H1 (cell line): ENCODE results near the gene C12orf42. TPM values are rescaled to one million over a fixed set of nuclear protein-coding genes. Genes with fewer than 3 reads are reported as not detected.

Source experiments
- CTCF ChIA-PET: fragments of 300-600 bp; sonication (Branson Sonifier 250); formaldehyde crosslinking; loops from one replicate; lab custom pipeline; 2021; ENCODE audit not compliant: partially characterized antibody; lab: Charles Lee
- POLR2A ChIA-PET: fragments of 300-600 bp; sonication (Branson Sonifier 250); formaldehyde crosslinking; loops from one replicate; lab custom pipeline; 2021; ENCODE audit warnings: inconsistent platforms; ENCODE audit not compliant: partially characterized antibody; lab: Charles Lee
- DNase-seq, 2 experiments: peaks; one replicate each; pipeline versions ENCODE4 v3.0.0 to v3.0.0-alpha.2; 2010 to 2022; ENCODE audit warnings: low spot score in 2 of 2, low read depth in 1 of 2, mixed read lengths in 1 of 2
- FAIRE-seq: peaks from 2 replicates; lab custom pipeline; 2011; peaks lifted over from hg19 to GRCh38; lab: Jason Lieb, UNC
- H2AFZ ChIP-seq: 2 replicates; pipeline ENCODE4 v1.8.1; 2012; ENCODE audit warnings: low read length, inconsistent platforms
- H2AK5ac ChIP-seq: 2 replicates; pipeline ENCODE4 v1.6.1; 2013; ENCODE audit warnings: low read depth, low read length
- H2BK120ac ChIP-seq: replicated peaks from 2 replicates; pipeline ENCODE3; 2013; ENCODE audit warnings: low read depth, low read length, inconsistent platforms
- H2BK12ac ChIP-seq: 2 replicates; pipeline ENCODE4 v1.6.1; 2013; ENCODE audit warnings: low read depth, low read length
- H2BK15ac ChIP-seq: 2 replicates; pipeline ENCODE4 v1.6.1; 2013; ENCODE audit warnings: low read length
- H2BK20ac ChIP-seq: 2 replicates; pipeline ENCODE4 v1.6.1; 2013; ENCODE audit warnings: low read length
- H2BK5ac ChIP-seq: 2 replicates; pipeline ENCODE4 v1.6.1; 2013; ENCODE audit warnings: low read depth, low read length
- H3K14ac ChIP-seq: 2 replicates; pipeline ENCODE4 v1.6.1; 2013; ENCODE audit warnings: inconsistent platforms; ENCODE audit not compliant: insufficient read length
- H3K18ac ChIP-seq: 2 replicates; pipeline ENCODE4 v1.6.1; 2013; ENCODE audit warnings: low read length; ENCODE audit errors: extremely low read depth
- H3K23ac ChIP-seq: 2 replicates; pipeline ENCODE4 v1.6.1; 2013; ENCODE audit warnings: inconsistent platforms; ENCODE audit not compliant: insufficient read length
- H3K23me2 ChIP-seq: 2 replicates; pipeline ENCODE4 v1.6.1; 2013; ENCODE audit warnings: low read depth, low read length
- H3K27ac ChIP-seq: 2 replicates; pipeline ENCODE4 v1.6.1; 2011; ENCODE audit warnings: low read depth, low read length, inconsistent platforms
- H3K27me3 ChIP-seq, 4 experiments: replicated peaks in 1 of 4; 1 replicate in 1 of 4; 2 replicates in 3 of 4; pipeline versions ENCODE4 v1.6.1 to v1.8.1; 2011 to 2013; ENCODE audit warnings: low read length in 3 of 4, mild to moderate bottlenecking in 3 of 4, inconsistent platforms in 2 of 4, mixed read lengths in 2 of 4, moderate library complexity in 1 of 4; ENCODE audit not compliant: control insufficient read depth in 3 of 4, insufficient read depth in 3 of 4; ENCODE audit errors: extremely low read depth in 1 of 4
- H3K36me3 ChIP-seq, 4 experiments: 2 replicates each; pipeline versions ENCODE4 v1.6.1 to v1.8.1; 2011 to 2013; ENCODE audit warnings: mild to moderate bottlenecking in 4 of 4, low read length in 3 of 4, moderate library complexity in 2 of 4, control low read depth in 1 of 4, inconsistent platforms in 1 of 4; ENCODE audit not compliant: insufficient read depth in 4 of 4, control insufficient read depth in 2 of 4
- H3K4ac ChIP-seq: replicated peaks from 2 replicates; pipeline ENCODE3; 2013; ENCODE audit warnings: low read length, low read depth, mixed read lengths, inconsistent platforms; ENCODE audit not compliant: insufficient read length
- H3K4me1 ChIP-seq, 4 experiments: replicated peaks in 1 of 4; 1 replicate in 1 of 4; 2 replicates in 3 of 4; pipeline versions ENCODE4 v1.6.1 to v1.8.1; 2011 to 2013; ENCODE audit warnings: low read length in 3 of 4, inconsistent platforms in 2 of 4, mixed read lengths in 1 of 4; ENCODE audit not compliant: insufficient read depth in 4 of 4, control insufficient read depth in 3 of 4
- H3K4me2 ChIP-seq, 2 experiments: 2 replicates each; pipeline versions ENCODE4 v1.6.1 to v1.8.1; 2011 to 2013; ENCODE audit warnings: low read depth in 2 of 2, low read length in 2 of 2, control low read depth in 1 of 2, inconsistent platforms in 1 of 2, mild to moderate bottlenecking in 1 of 2; ENCODE audit not compliant: insufficient read depth in 1 of 2
- H3K4me3 ChIP-seq, 4 experiments: fragments of 200-600, 300-600 bp in 1 of 4; sonication (generic), shearing (Covaris generic), sonication (Bioruptor Twin) in 1 of 4; 2 replicates each; pipeline versions ENCODE4 v1.5.1 to v1.8.1; 2011 to 2016; ENCODE audit warnings: low read length in 4 of 4, low read depth in 3 of 4, control low read depth in 2 of 4, inconsistent platforms in 2 of 4, mild to moderate bottlenecking in 2 of 4, mixed read lengths in 1 of 4, moderate library complexity in 1 of 4; ENCODE audit not compliant: insufficient read depth in 2 of 4; ENCODE audit errors: extremely low read depth in 1 of 4
- H3K56ac ChIP-seq: replicated peaks from 2 replicates; pipeline ENCODE3; 2013; ENCODE audit warnings: low read depth, mild to moderate bottlenecking, mixed read lengths, low read length, inconsistent platforms; ENCODE audit not compliant: insufficient read length
- H3K79me1 ChIP-seq: 2 replicates; pipeline ENCODE4 v1.6.1; 2013; ENCODE audit warnings: low read depth, low read length, control low read depth
- H3K79me2 ChIP-seq, 2 experiments: 2 replicates each; pipeline versions ENCODE4 v1.6.1 to v1.8.1; 2012 to 2013; ENCODE audit warnings: low read length in 2 of 2, mild to moderate bottlenecking in 2 of 2, inconsistent platforms in 1 of 2; ENCODE audit not compliant: insufficient read depth in 2 of 2, control insufficient read depth in 1 of 2
- H3K9ac ChIP-seq, 4 experiments: replicated peaks in 1 of 4; 1 replicate in 1 of 4; 2 replicates in 3 of 4; pipeline versions ENCODE4 v1.6.1 to v1.8.1; 2011 to 2013; ENCODE audit warnings: low read depth in 3 of 4, low read length in 3 of 4, control low read depth in 2 of 4, mild to moderate bottlenecking in 2 of 4, moderate library complexity in 2 of 4, inconsistent platforms in 1 of 4; ENCODE audit errors: extremely low read depth in 1 of 4
- H3K9me3 ChIP-seq, 2 experiments: 2 replicates each; pipeline versions ENCODE4 v1.6.1 to v1.8.1; 2012 to 2013; ENCODE audit warnings: mild to moderate bottlenecking in 2 of 2, moderate library complexity in 2 of 2, control low read depth in 1 of 2, inconsistent platforms in 1 of 2, low read depth in 1 of 2, low read length in 1 of 2, mixed read lengths in 1 of 2; ENCODE audit not compliant: insufficient read depth in 2 of 2
- H4K20me1 ChIP-seq, 2 experiments: replicated peaks in 1 of 2; 2 replicates each; pipeline versions ENCODE3 to v1.8.1; 2011 to 2013; ENCODE audit warnings: inconsistent platforms in 2 of 2, low read length in 2 of 2, mild to moderate bottlenecking in 1 of 2; ENCODE audit not compliant: insufficient read depth in 2 of 2, control insufficient read depth in 1 of 2
- H4K5ac ChIP-seq: 2 replicates; pipeline ENCODE4 v1.6.1; 2013; ENCODE audit warnings: low read length, low read depth, mixed read lengths, inconsistent platforms; ENCODE audit not compliant: insufficient read length
- H4K8ac ChIP-seq: 2 replicates; pipeline ENCODE4 v1.8.0; 2013; ENCODE audit warnings: mild to moderate bottlenecking, moderate library complexity, low read length, inconsistent platforms; ENCODE audit not compliant: insufficient read depth; ENCODE audit errors: extremely low read depth
- H4K91ac ChIP-seq: replicated peaks from 2 replicates; pipeline ENCODE3; 2013; ENCODE audit warnings: low read length, mixed read lengths, inconsistent platforms; ENCODE audit not compliant: insufficient read length
- EZH2 ChIP-seq: fragments of 200-600 bp; sonication (generic); IDR thresholded peaks from 2 replicates; pipeline ENCODE4 v1.7.1; 2012; ENCODE audit warnings: low read depth, mild to moderate bottlenecking, moderate library complexity, low read length, inconsistent platforms; ENCODE audit not compliant: severe bottlenecking
- FOSL1 ChIP-seq: IDR thresholded peaks from 2 replicates; pipeline ENCODE4 v1.6.1; 2011; ENCODE audit warnings: mild to moderate bottlenecking, low read depth, low read length, moderate library complexity; ENCODE audit not compliant: insufficient read depth
- HDAC2 ChIP-seq, 2 experiments: fragments of 300-600 bp in 1 of 2; sonication (generic) in 1 of 2; IDR thresholded peaks; 2 replicates each; pipeline ENCODE4 v1.6.1; 2011 to 2012; ENCODE audit warnings: low read depth in 2 of 2, low read length in 2 of 2, mild to moderate bottlenecking in 2 of 2, moderate library complexity in 2 of 2, borderline replicate concordance in 1 of 2, inconsistent platforms in 1 of 2
- HDAC6 ChIP-seq: IDR thresholded peaks from one replicate; pipeline ENCODE4 v1.7.1; 2012; ENCODE audit warnings: low read depth, mild to moderate bottlenecking, inconsistent platforms, low read length, moderate library complexity
- KDM4A ChIP-seq: IDR thresholded peaks from one replicate; pipeline ENCODE4 v1.7.1; 2012; ENCODE audit warnings: low read depth, mild to moderate bottlenecking, moderate library complexity, low read length, inconsistent platforms; ENCODE audit not compliant: severe bottlenecking
- ZNF274 ChIP-seq: IDR thresholded peaks from 2 replicates; pipeline ENCODE4 v1.7.0; 2012; ENCODE audit warnings: low read length, borderline replicate concordance; ENCODE audit errors: extremely low read depth
- WGBS, 2 experiments: shearing (Covaris generic) in 1 of 2; methylation state at CpG; one replicate each; pipeline versions ENCODE4 v1.1.6 to v1.1.7; 2013 to 2015; ENCODE audit warnings: low lambda C conversion rate in 2 of 2, mixed read lengths in 2 of 2, inconsistent platforms in 1 of 2, low coverage in 1 of 2, missing lambda C conversion rate in 1 of 2; ENCODE audit not compliant: insufficient replicate concordance in 2 of 2, insufficient coverage in 1 of 2, insufficient read length in 1 of 2; ENCODE audit errors: extremely low coverage in 1 of 2, missing lambda C conversion rate in 1 of 2; 5-methylcytosine and 5-hydroxymethylcytosine counted together
- polyA plus RNA-seq, 7 experiments: library from polyadenylated mRNA; depleted of rRNA in 3 of 7; stranded (reverse) in 5 of 7; unstranded in 2 of 7; fragments of >200 nt in 5 of 7; fragments of 200-250 nt in 2 of 7; gene quantifications; 1 replicate in 5 of 7; 2 replicates in 1 of 7; 4 replicates in 1 of 7; pipeline versions ENCODE4 v1.2.1 to v1.2.3, GENCODE V29; 2011 to 2013; ENCODE audit warnings: missing spikeins in 2 of 7, mixed read lengths in 2 of 7
- total RNA-seq: library from RNA; stranded (reverse); fragmentation: NEBNext Ultra II Directional; extraction: Animal tissue kit (Norgen Biotek cat#: 25700); gene quantifications from 2 replicates; pipeline ENCODE4 v1.2.1, GENCODE V29; 2021
- TF ChIP-seq, protein P1 (sequence below): IDR thresholded peaks from 2 replicates; pipeline ENCODE4 v1.6.1; 2012; ENCODE audit warnings: inconsistent platforms

The C12orf42 gene
- total and polyA plus RNA-seq, 2 of the 8 experiments (the other 6 are each of a cell fraction or from before 2014, with no cell fraction given), result 0.05 TPM; not detected in 1

GRCh38 chr12:103368167-103368566, 127.6 kb downstream of the C12orf42 start:
- no peak overlapping the region for H3K4me3 ChIP-seq
- H2BK20ac ChIP-seq, result no peak overlapping the region
- no peak overlapping the region for H3K4me2 ChIP-seq
- no peak overlapping the region for H2BK5ac ChIP-seq
- ChIA-PET CTCF (no interaction called here), POLR2A (no interaction called here)
- H3K9me3 ChIP-seq, result no peaks in the 10 kb centered on the region
- H3K14ac ChIP-seq, result no peak overlapping the region
- WGBS, 2 experiments, result 91% methylated on average over 1 of the region's 1 CpG; no CpG with 5 or more reads in 1 of the 2 experiments
- no peak overlapping the region for H4K8ac ChIP-seq
- no peak overlapping the region for H3K4ac ChIP-seq
- H4K5ac ChIP-seq, result no peak overlapping the region
- no peaks in the 10 kb centered on the region for H4K20me1 ChIP-seq
- no peaks in the 10 kb centered on the region for H3K79me2 ChIP-seq
- H3K23ac ChIP-seq, result no peak overlapping the region
- FAIRE-seq (no peak), DNase-seq (no peak)
- no peak overlapping the region for H2AK5ac ChIP-seq
- H2BK12ac ChIP-seq, result no peak overlapping the region
- H3K4me1 ChIP-seq, result no peaks in the 10 kb centered on the region
- no peak overlapping the region for H3K27ac ChIP-seq
- H2AFZ ChIP-seq, result no peak overlapping the region
- no peak overlapping the region for H3K18ac ChIP-seq
- no peak overlapping the region for H2BK120ac ChIP-seq
- no peaks in the 10 kb centered on the region for H3K79me1 ChIP-seq
- no peak overlapping the region for H3K9ac ChIP-seq
- no peak overlapping the region for H2BK15ac ChIP-seq
- no peaks in the 10 kb centered on the region for H3K23me2 ChIP-seq
- no peak overlapping the region for H3K56ac ChIP-seq
- H4K91ac ChIP-seq, result no peak overlapping the region
- H3K27me3 ChIP-seq, result no peaks in the 10 kb centered on the region
- no peaks in the 10 kb centered on the region for H3K36me3 ChIP-seq
- TF ChIP-seq FOSL1 (no peak), EZH2 (no peak), HDAC6 (no peak), ZNF274 (no peak), KDM4A (no peak), HDAC2 (IDR thresholded peaks at IDR 0.05; ENCODE audit: borderline replicate concordance in 1 of 2, low read depth in 2 of 2, low read length in 2 of 2) (no peak)
- TF ChIP-seq, protein P1, sequence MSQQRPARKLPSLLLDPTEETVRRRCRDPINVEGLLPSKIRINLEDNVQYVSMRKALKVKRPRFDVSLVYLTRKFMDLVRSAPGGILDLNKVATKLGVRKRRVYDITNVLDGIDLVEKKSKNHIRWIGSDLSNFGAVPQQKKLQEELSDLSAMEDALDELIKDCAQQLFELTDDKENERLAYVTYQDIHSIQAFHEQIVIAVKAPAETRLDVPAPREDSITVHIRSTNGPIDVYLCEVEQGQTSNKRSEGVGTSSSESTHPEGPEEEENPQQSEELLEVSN, result no peak
